K562 (cell line): ENCODE measurements around the gene TXNRD1. TPM values are rescaled to one million over a fixed set of nuclear protein-coding genes. Genes with fewer than 3 reads are reported as not detected.

Experiments used
- ATAC-seq: fragments of 200-7000 bp; cut with Tn5 transposase; 3 replicates; pipeline ENCODE4 v1.9.1; 2020; ENCODE audit warnings: moderate library complexity
- BruUV-seq: library from RNA; stranded (reverse); fragments of 400-500 nt; replicated peaks from 2 replicates; lab custom pipeline; 2021; lab: Mats Ljungman, UMichigan
- CTCF ChIA-PET: fragments of 300-600 bp; formaldehyde crosslinking; extraction: SDS; loops from one replicate; lab custom pipeline; 2021; ENCODE audit warnings: low intra/inter-chr PET ratio; lab: Yijun Ruan, JAX
- POLR2A ChIA-PET: fragments of 300-600, 350-650 bp; sonication (Branson Sonifier 250); formaldehyde crosslinking; extraction: SDS; loops from one replicate; lab custom pipeline; 2021; ENCODE audit warnings: antibody characterized with exemption, inconsistent platforms; lab: Yijun Ruan, JAX
- DNase-seq, 4 experiments: peaks; one replicate each; pipeline versions ENCODE4 v3.0.0 to v3.0.0-alpha.2; 2011 to 2018; ENCODE audit warnings: low spot score in 3 of 4, mixed read lengths in 3 of 4; ENCODE audit errors: extremely low read depth in 1 of 4
- FAIRE-seq: peaks from 2 replicates; lab custom pipeline; 2011; peaks lifted over from hg19 to GRCh38; lab: Jason Lieb, UNC
- H2AFZ ChIP-seq: 2 replicates; pipeline ENCODE4 v1.6.0; 2011; ENCODE audit warnings: low read depth, low read length, control low read depth, inconsistent platforms
- H3K27ac ChIP-seq: fragments of 200-600 bp; 3 replicates; pipeline ENCODE4 v1.8.0; 2011; ENCODE audit warnings: low read depth, mild to moderate bottlenecking, control low read depth, inconsistent platforms, low read length, moderate library complexity, mixed read lengths; ENCODE audit errors: extremely low read depth
- H3K27me3 ChIP-seq, 2 experiments: fragments of 300-600 bp in 1 of 2; 2 replicates in 1 of 2; 3 replicates in 1 of 2; pipeline versions ENCODE4 v1.6.0 to v1.8.0; 2011; ENCODE audit warnings: inconsistent platforms in 2 of 2, low read length in 2 of 2, mild to moderate bottlenecking in 1 of 2, mixed read lengths in 1 of 2, moderate library complexity in 1 of 2; ENCODE audit not compliant: control insufficient read depth in 2 of 2, insufficient read depth in 2 of 2
- H3K36me3 ChIP-seq: fragments of 300-600 bp; 3 replicates; pipeline ENCODE4 v1.8.0; 2011; ENCODE audit warnings: mild to moderate bottlenecking, low read length, inconsistent platforms; ENCODE audit not compliant: control insufficient read depth, insufficient read depth
- H3K4me1 ChIP-seq, 2 experiments: fragments of 200-600 bp in 1 of 2; replicated peaks in 1 of 2; 2 replicates in 1 of 2; 3 replicates in 1 of 2; pipeline versions ENCODE4 v1.5.1 to v1.8.0; 2011; ENCODE audit warnings: inconsistent platforms in 2 of 2, low read length in 2 of 2, mild to moderate bottlenecking in 1 of 2, mixed read lengths in 1 of 2, moderate library complexity in 1 of 2; ENCODE audit not compliant: control insufficient read depth in 2 of 2, insufficient read depth in 2 of 2
- H3K4me2 ChIP-seq: 2 replicates; pipeline ENCODE4 v1.6.1; 2011; ENCODE audit warnings: low read length, control low read depth, inconsistent platforms, mixed read lengths; ENCODE audit not compliant: insufficient read depth
- H3K4me3 ChIP-seq: fragments of 200-600 bp; sonication (generic), shearing (Covaris generic); 2 replicates; pipeline ENCODE4 v1.5.1; 2016; ENCODE audit warnings: control low read depth, inconsistent platforms
- H3K79me2 ChIP-seq: fragments of 200-600 bp; 3 replicates; pipeline ENCODE4 v1.8.0; 2011; ENCODE audit warnings: low read length, inconsistent platforms; ENCODE audit not compliant: control insufficient read depth, insufficient read depth
- H3K9ac ChIP-seq, 2 experiments: 2 replicates each; pipeline versions ENCODE4 v1.6.0 to v1.6.1; 2011; ENCODE audit warnings: low read depth in 2 of 2, low read length in 2 of 2, control low read depth in 1 of 2, inconsistent platforms in 1 of 2, mild to moderate bottlenecking in 1 of 2, mixed read lengths in 1 of 2; ENCODE audit not compliant: insufficient read depth in 1 of 2
- H3K9me1 ChIP-seq: one replicate; pipeline ENCODE4 v1.6.0; 2011; ENCODE audit warnings: inconsistent platforms, mild to moderate bottlenecking, low read length, moderate library complexity; ENCODE audit not compliant: control insufficient read depth, insufficient read depth
- H3K9me3 ChIP-seq: replicated peaks from 2 replicates; pipeline ENCODE4 v1.5.1; 2011; ENCODE audit warnings: low read depth, low read length, inconsistent platforms; ENCODE audit not compliant: control insufficient read depth, insufficient read depth
- H4K20me1 ChIP-seq: replicated peaks from 2 replicates; pipeline ENCODE4 v1.6.1; 2011; ENCODE audit warnings: low read length, inconsistent platforms, mixed read lengths; ENCODE audit not compliant: control insufficient read depth, insufficient read depth
- BRD9 ChIP-seq: fragments of 450-650 bp; IDR thresholded peaks from 2 replicates; pipeline ENCODE4 v1.6.1; 2018; ENCODE audit warnings: low read depth; ENCODE audit not compliant: partially characterized antibody
- FOS ChIP-seq: IDR thresholded peaks from 3 replicates; pipeline ENCODE4 v1.6.1; 2011; ENCODE audit not compliant: insufficient read length; ENCODE audit errors: extremely low read depth
- HDAC3 ChIP-seq: fragments of 450-650 bp; IDR thresholded peaks from 2 replicates; pipeline ENCODE4 v1.6.1; 2018; ENCODE audit warnings: borderline replicate concordance, mild to moderate bottlenecking, moderate library complexity; ENCODE audit not compliant: partially characterized antibody
- HNRNPH1 ChIP-seq: fragments of 200-400 bp; formaldehyde crosslinking; optimal IDR thresholded peaks from 2 replicates; pipeline ENCODE3; 2017; ENCODE audit warnings: low read depth, mild to moderate bottlenecking, low read length, moderate library complexity
- LARP7 ChIP-seq: fragments of 450-650 bp; IDR thresholded peaks from 2 replicates; pipeline ENCODE4 v1.6.1; 2016
- MXI1 ChIP-seq: IDR thresholded peaks from 2 replicates; pipeline ENCODE4 v1.6.1; 2011; ENCODE audit warnings: low read depth, mild to moderate bottlenecking, improper control_type of control experiment, low read length
- POLR2H ChIP-seq: IDR thresholded peaks from 2 replicates; pipeline ENCODE4 v1.6.1; 2016; ENCODE audit warnings: missing genetic modification characterization, low read depth, mild to moderate bottlenecking, control low read depth, missing compliant biosample characterization, moderate library complexity
- PTBP1 ChIP-seq: fragments of 200-400 bp; formaldehyde crosslinking; IDR thresholded peaks from 2 replicates; pipeline ENCODE4 v1.6.1; 2017; ENCODE audit warnings: low read depth, low read length
- SMARCC2 ChIP-seq: fragments of 450-650 bp; IDR thresholded peaks from 2 replicates; pipeline ENCODE4 v1.6.1; 2017; ENCODE audit warnings: antibody characterized with exemption, moderate library complexity, mild to moderate bottlenecking, low read depth
- SOX6 ChIP-seq: fragments of 450-650 bp; IDR thresholded peaks from 2 replicates; pipeline ENCODE4 v1.6.1; 2014; ENCODE audit warnings: mild to moderate bottlenecking
- ZBTB7A ChIP-seq: IDR thresholded peaks from 2 replicates; pipeline ENCODE4 v1.6.1; 2011; ENCODE audit warnings: low read depth, mild to moderate bottlenecking, low read length, moderate library complexity, borderline replicate concordance; ENCODE audit not compliant: control insufficient read depth
- ZNF197 ChIP-seq: fragments of 200-800 bp; sonication (Bioruptor generic); IDR thresholded peaks from 2 replicates; pipeline ENCODE4 v1.6.1; 2016; ENCODE audit warnings: low read depth, missing genetic modification characterization, missing compliant biosample characterization
- ZNF232 ChIP-seq: sonication (generic); formaldehyde crosslinking; IDR thresholded peaks from 2 replicates; pipeline ENCODE4 v1.8.0; 2022; ENCODE audit warnings: mild to moderate bottlenecking, missing genetic modification reagents
- ZNF76 ChIP-seq: fragments of 250-450 bp; sonication (Bioruptor Pico); IDR thresholded peaks from 2 replicates; pipeline ENCODE4 v1.4.0; 2020; ENCODE audit warnings: mild to moderate bottlenecking, moderate library complexity, borderline replicate concordance
- WGBS: fragments of 100-300 bp; shearing (Covaris generic); methylation state at CpG from one replicate; pipeline ENCODE4 v1.1.6; 2016; ENCODE audit warnings: low coverage, mixed read lengths; ENCODE audit not compliant: insufficient coverage; ENCODE audit errors: missing lambda C conversion rate; 5-methylcytosine and 5-hydroxymethylcytosine counted together
- in situ Hi-C: fragments of 300-500 bp; cut with MboI; formaldehyde crosslinking; loops from 4 replicates; pipeline ENCODE4 v1.15.0; 2018; ENCODE audit warnings: inconsistent platforms, mixed read lengths
- intact Hi-C: fragments of 100-400 bp; cut with micrococcal nuclease; formaldehyde crosslinking; loops from 2 replicates; pipeline ENCODE4 v1.14.2; 2022
- polyA plus RNA-seq, 8 experiments: library from polyadenylated mRNA; depleted of rRNA in 4 of 8; stranded (reverse) in 5 of 8; unstranded in 3 of 8; fragments of >200 nt; fragmentation: Nextera tagmentation in 2 of 8; fragmentation: Illumina TruSeq in 1 of 8; extraction: Ambion mirVana in 2 of 8; extraction: Trizol in 1 of 8; gene quantifications; 2 replicates each; pipeline versions ENCODE4 v1.2.1 to v1.2.3, GENCODE V29; 2011 to 2014; ENCODE audit warnings: inconsistent platforms in 1 of 8, missing spikeins in 1 of 8
- total RNA-seq, 7 experiments: library from RNA; depleted of rRNA in 6 of 7; stranded (reverse); fragments of >200 nt in 6 of 7; fragmentation: Illumina TruSeq in 2 of 7; extraction: Trizol in 2 of 7; gene quantifications; 2 replicates each; pipeline versions ENCODE4 v1.2.1 to v1.2.3, GENCODE V29; 2011 to 2021; ENCODE audit warnings: low replicate concordance in 1 of 7
- TF ChIP-seq, protein P1 (sequence below): fragments of 450-650 bp; IDR thresholded peaks from 2 replicates; pipeline ENCODE4 v1.6.1; 2016; ENCODE audit warnings: mild to moderate bottlenecking

TXNRD1 gene
- total and polyA plus RNA-seq, 9 of the 15 experiments (the other 6 are each of a cell fraction or from before 2014, with no cell fraction given) = 107 to 189 (median 146) TPM

DNA sequence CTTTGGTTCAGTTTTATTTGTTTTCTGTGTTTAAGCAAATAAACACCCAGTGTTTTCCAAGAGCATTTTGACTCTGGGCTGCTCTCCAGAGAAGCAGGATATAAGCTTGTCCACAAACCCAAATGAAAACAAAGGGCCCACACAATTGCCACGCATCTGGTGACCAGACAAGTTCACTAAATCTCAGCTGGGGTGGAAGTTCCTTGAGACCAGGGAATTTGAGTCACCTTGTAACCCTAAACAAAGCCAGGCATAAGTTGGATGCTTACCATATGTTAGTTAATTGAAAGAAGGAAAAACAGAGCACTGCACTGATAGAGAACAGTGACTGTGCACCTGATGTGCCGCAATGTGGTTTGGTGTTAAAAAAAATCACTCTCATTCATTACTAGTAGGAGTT lies 1.6 kb upstream of the TXNRD1 start:
- H3K27me3 ChIP-seq = no peaks in the 10 kb centered on the region; a peak in 1 of 5 replicates
- POLR2A ChIA-PET = interaction anchor here (0.6 to 1.5 kb wide), 4 partner anchors 58 to 160 kb away, joined by 3 to 7 read pairs (median 3); no protein-coding TSS in a partner anchor
- TF ChIP-seq POLR2H (no peak), SMARCC2 (no peak), FOS (no peak), LARP7 (no peak), HDAC3 (no peak), ZNF197 (CRISPR knock-in tag) (no peak), SOX6 (no peak), BRD9 (no peak), MXI1 (no peak), ZNF232 (CRISPR knock-in tag) (no peak), ZBTB7A (no peak), HNRNPH1 (no peak), ZNF76 (CRISPR knock-in tag) (no peak), PTBP1 (no peak)
- TF ChIP-seq, protein P1, sequence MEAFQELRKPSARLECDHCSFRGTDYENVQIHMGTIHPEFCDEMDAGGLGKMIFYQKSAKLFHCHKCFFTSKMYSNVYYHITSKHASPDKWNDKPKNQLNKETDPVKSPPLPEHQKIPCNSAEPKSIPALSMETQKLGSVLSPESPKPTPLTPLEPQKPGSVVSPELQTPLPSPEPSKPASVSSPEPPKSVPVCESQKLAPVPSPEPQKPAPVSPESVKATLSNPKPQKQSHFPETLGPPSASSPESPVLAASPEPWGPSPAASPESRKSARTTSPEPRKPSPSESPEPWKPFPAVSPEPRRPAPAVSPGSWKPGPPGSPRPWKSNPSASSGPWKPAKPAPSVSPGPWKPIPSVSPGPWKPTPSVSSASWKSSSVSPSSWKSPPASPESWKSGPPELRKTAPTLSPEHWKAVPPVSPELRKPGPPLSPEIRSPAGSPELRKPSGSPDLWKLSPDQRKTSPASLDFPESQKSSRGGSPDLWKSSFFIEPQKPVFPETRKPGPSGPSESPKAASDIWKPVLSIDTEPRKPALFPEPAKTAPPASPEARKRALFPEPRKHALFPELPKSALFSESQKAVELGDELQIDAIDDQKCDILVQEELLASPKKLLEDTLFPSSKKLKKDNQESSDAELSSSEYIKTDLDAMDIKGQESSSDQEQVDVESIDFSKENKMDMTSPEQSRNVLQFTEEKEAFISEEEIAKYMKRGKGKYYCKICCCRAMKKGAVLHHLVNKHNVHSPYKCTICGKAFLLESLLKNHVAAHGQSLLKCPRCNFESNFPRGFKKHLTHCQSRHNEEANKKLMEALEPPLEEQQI = no peak
- H3K4me3 ChIP-seq = no peak overlapping the region
- peaks cover 0 to 9% of the 10 kb centered on the region in 2 experiments; a peak in 3 of 5 replicates for H3K4me1 ChIP-seq
- DNase-seq (no peak), ATAC-seq (no peak), FAIRE-seq (no peak)
- no peak overlapping the region for H3K4me2 ChIP-seq
- no peaks in the 10 kb centered on the region for H3K9me3 ChIP-seq
- intact Hi-C loops (no loop called here), in situ Hi-C loops (loop anchor here (10.0 to 25.0 kb wide), 3 partner anchors 81 to 1173 kb away; no protein-coding TSS in a partner anchor)
- no peaks in the 10 kb centered on the region for H3K36me3 ChIP-seq
- no peak overlapping the region for H3K27ac ChIP-seq
- no peaks in the 10 kb centered on the region for H4K20me1 ChIP-seq
- no peak overlapping the region for H2AFZ ChIP-seq
- H3K9me1 ChIP-seq = no peaks in the 10 kb centered on the region
- H3K79me2 ChIP-seq = no peaks in the 10 kb centered on the region
- BruUV-seq = no TSS peak
- CTCF ChIA-PET = no interaction called here
- no peak overlapping the region for H3K9ac ChIP-seq
- WGBS = 31% methylated on average over 2 of the region's 2 CpGs
